IPS-18c (cell line): Measurements from ENCODE around the gene LRP1B.
"Not testable (repeated sequence)": the region's sequence is repeated elsewhere in the genome, so short reads cannot be mapped to it uniquely, and the experiment has no call there.

ENCODE experiments used
- H3K4me3 ChIP-seq: 2 replicates; pipeline ENCODE4 v1.7.0; 2013; ENCODE audit warnings: low read depth, mild to moderate bottlenecking, low read length, moderate library complexity; ENCODE audit not compliant: insufficient read depth
- H3K9me3 ChIP-seq: one replicate; pipeline ENCODE4 v1.6.1; 2013; ENCODE audit warnings: mild to moderate bottlenecking, low read length, moderate library complexity; ENCODE audit not compliant: control insufficient read depth, insufficient read depth

LRP1B gene

GRCh38 chr2:140687825-140688224 lies 1443.0 kb downstream of the LRP1B start:
- Histone ChIP-seq H3K4me3 (no peak overlapping the region), H3K9me3 (no peaks in the 10 kb centered on the region)

DNA sequence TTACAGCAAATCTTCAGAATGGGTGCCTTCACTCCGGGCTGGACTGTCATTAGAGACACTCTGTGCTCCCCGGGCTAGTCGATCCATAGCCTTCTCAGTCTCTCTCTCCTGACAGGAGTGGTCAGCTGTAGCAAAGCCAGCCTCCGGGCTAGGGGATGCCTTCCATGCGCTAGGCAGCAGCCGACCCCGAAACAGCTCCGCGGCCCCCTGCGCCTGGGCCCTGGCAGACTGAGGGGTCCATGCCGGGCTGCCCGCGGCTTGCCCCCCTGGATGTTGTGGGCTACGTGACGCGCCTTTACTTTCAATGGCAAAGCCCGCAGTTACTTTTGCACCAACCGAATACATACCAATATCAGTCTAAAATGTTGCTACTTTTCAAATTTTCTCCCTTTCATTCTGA lies 1447.2 kb downstream of the LRP1B start:
- no peak overlapping the region for H3K4me3 ChIP-seq
- no peaks in the 10 kb centered on the region for H3K9me3 ChIP-seq

DNA sequence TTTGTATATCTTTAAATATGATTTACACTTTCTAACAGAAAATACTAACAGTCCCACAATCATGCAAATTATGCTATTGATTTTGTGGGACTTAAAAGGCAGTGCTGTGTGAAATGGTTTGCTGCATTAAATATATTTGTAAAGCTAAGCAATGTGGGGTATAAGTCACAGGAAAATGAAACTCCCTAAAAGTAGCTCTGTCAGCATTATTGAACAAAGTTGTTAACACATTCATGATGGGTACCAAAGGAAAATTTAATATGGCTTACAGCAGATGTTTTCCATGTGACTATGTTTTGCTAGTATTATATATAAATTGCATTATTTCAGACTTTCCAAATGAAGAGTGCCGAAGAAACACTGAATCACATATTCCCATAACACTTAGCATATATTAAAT lies 1450.0 kb downstream of the LRP1B start:
- Histone ChIP-seq H3K4me3 (no peak overlapping the region), H3K9me3 (no peaks in the 10 kb centered on the region)

- Histone ChIP-seq H3K4me3 (no peak overlapping the region), H3K9me3 (no peaks in the 10 kb centered on the region)
Observed at GRCh38 chr2:140679752-140680151, 1451.1 kb downstream of the LRP1B start.

- no peaks in the 10 kb centered on the region for H3K9me3 ChIP-seq
Observed at GRCh38 chr2:140669911-140670310, 1460.9 kb downstream of the LRP1B start.

GRCh38 chr2:140667203-140667602 lies 1463.6 kb downstream of the LRP1B start:
- no peak overlapping the region for H3K4me3 ChIP-seq
- H3K9me3 ChIP-seq = no peaks in the 10 kb centered on the region

More at GRCh38 chr2:140669911-140670310, 1460.9 kb downstream of the LRP1B start:
- no peak overlapping the region for H3K4me3 ChIP-seq

DNA sequence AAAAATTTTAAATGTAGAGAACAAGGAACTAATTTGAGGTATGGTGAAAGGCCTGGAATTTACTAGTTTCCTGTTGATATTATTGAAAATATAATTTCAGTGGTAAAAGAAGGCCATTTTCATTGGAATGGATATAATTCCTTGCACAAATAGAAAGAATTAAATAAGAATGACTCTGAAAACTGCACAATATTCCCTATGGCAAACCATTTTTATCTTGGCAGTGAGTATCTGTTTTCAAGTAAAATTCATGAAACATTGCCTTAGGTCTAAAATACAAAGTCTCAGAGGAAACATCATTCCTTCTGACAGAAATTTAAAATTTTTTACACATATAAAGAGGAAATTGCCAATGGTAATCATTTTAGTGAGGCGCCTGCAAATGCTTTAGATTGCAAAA lies 1468.3 kb downstream of the LRP1B start:
- Histone ChIP-seq H3K4me3 (no peak overlapping the region), H3K9me3 (no peaks in the 10 kb centered on the region)

- Histone ChIP-seq H3K9me3 (no peaks in the 10 kb centered on the region), H3K4me3 (no peak overlapping the region)
Observed at GRCh38 chr2:140658760-140659692, 1471.8 kb downstream of the LRP1B start.

DNA sequence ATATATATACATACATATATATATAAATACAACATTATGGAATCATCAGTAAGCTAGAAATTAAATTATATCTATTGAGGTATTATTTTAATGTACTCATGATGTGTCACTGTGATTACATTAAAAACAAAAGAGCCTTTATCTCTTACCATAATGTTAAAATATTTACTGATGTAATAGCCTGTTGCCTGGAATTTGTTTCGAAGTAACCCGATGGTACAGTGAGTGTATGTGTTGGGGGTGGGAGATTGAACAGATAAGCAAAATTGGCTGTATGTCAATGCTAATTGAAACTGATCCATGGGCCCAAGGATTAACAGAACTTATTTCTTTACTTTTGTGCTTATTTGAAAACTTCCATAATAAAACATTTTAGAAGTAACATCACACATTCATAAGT lies 1473.2 kb downstream of the LRP1B start:
- H3K4me3 ChIP-seq = no peak overlapping the region
- H3K9me3 ChIP-seq = no peaks in the 10 kb centered on the region

DNA sequence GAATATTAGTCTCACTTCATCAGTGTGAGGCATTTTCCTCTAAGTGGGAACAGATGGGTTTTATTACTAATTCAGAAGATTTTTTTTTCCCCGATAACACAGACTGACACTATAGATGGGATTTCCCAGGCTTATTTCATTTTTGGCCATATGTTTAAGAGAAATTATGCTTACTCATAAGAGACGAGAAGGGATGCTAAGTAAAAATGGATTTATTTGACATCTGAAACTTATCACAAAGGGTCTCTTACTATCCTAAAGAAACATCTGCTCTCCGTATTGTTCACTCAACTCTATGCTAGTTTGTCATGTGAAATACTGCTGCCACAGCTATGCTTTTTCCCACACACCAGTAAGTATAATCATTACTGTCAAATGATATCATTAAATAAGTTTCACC lies 1476.3 kb downstream of the LRP1B start:
- no peaks in the 10 kb centered on the region for H3K9me3 ChIP-seq
- H3K4me3 ChIP-seq = no peak overlapping the region

DNA sequence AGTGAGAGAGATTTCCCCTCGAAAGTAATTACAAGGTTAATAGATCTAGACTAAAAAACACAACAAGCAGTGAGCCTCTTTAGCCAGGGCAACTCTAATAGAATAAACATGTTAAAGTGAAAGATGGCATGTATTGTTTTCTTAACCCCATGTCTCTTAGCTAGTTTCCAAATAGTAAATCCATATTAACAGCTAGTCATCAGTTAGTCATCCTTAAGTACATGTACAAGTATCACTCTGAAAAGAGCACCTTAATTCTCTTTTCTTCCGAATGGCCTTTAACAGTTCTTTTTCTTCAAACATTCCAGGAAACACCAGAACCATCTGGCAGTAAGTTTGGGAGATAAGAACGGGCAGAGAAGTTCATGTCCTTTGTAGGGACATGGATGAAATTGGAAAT lies 1480.0 kb downstream of the LRP1B start:
- no peak overlapping the region for H3K4me3 ChIP-seq
- H3K9me3 ChIP-seq = no peaks in the 10 kb centered on the region

GRCh38 chr2:140650134-140650533 lies 1480.7 kb downstream of the LRP1B start:
- H3K4me3 ChIP-seq, H3K9me3 ChIP-seq: not testable (repeated sequence)

- Histone ChIP-seq H3K9me3 (no peaks in the 10 kb centered on the region), H3K4me3 (no peak overlapping the region)
Observed at GRCh38 chr2:140648393-140648792, 1482.4 kb downstream of the LRP1B start.

- H3K4me3 ChIP-seq = no peak overlapping the region
Observed at GRCh38 chr2:140643761-140644187, 1487.0 kb downstream of the LRP1B start.

DNA sequence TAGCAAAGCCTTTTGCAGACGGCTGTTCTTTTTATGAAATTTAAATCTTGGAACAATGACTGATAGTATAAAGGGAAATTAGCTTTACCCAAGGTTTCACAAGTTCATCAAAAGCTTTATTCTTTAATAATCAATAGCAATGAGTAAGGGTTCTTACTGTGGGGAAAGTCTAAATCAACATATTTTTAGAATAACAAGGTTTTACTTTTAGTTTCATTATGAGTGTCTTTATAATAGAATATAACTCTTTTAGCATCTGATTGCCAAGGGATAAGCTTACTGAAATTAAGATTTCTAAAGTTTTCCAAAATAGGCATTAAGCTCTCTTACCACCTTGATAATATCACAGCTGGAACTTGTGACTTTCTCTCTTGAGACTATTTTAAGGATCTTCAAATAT lies 1489.7 kb downstream of the LRP1B start:
- H3K4me3 ChIP-seq = no peak overlapping the region
- H3K9me3 ChIP-seq = no peaks in the 10 kb centered on the region

More at GRCh38 chr2:140643761-140644187, 1487.0 kb downstream of the LRP1B start:
- no peaks in the 10 kb centered on the region for H3K9me3 ChIP-seq

- H3K9me3 ChIP-seq = no peaks in the 10 kb centered on the region
Observed at GRCh38 chr2:140639628-140640027, 1491.2 kb downstream of the LRP1B start.

GRCh38 chr2:140630557-140630956 lies 1500.3 kb downstream of the LRP1B start:
- no peaks in the 10 kb centered on the region for H3K9me3 ChIP-seq
- H3K4me3 ChIP-seq = no peak overlapping the region

More at GRCh38 chr2:140639628-140640027, 1491.2 kb downstream of the LRP1B start:
- no peak overlapping the region for H3K4me3 ChIP-seq

GRCh38 chr2:140627885-140628284 lies 1502.9 kb downstream of the LRP1B start:
- H3K4me3 ChIP-seq = no peak overlapping the region
- H3K9me3 ChIP-seq = no peaks in the 10 kb centered on the region
